GM23338 (cell line): ENCODE measurements around the gene FOCAD. TPM values are rescaled to one million over a fixed set of nuclear protein-coding genes. Genes with fewer than 3 reads are reported as not detected.

Source experiments
- ATAC-seq: fragments of 200-7000 bp; cut with Tn5 transposase; 3 replicates; pipeline ENCODE4 v1.9.1; 2020
- DNase-seq: peaks from one replicate; pipeline ENCODE4 v3.0.0-alpha.2; 2015; ENCODE audit warnings: low spot score
- H2AFZ ChIP-seq: fragments of 200-600 bp; sonication (generic); 2 replicates; pipeline ENCODE4 v1.8.0; 2016; ENCODE audit warnings: antibody characterized with exemption, mild to moderate bottlenecking, moderate library complexity
- H3F3A ChIP-seq: fragments of 200-600 bp; sonication (generic); replicated peaks from 2 replicates; pipeline ENCODE4 v1.8.0; 2017; ENCODE audit warnings: antibody characterized with exemption, mixed run types, low read depth
- H3K27ac ChIP-seq: fragments of 200-600 bp; sonication (generic); 2 replicates; pipeline ENCODE4 v1.6.1; 2016; ENCODE audit warnings: low read depth
- H3K27me3 ChIP-seq: fragments of 200-600 bp; sonication (generic); 2 replicates; pipeline ENCODE4 v1.8.0; 2016; ENCODE audit warnings: mild to moderate bottlenecking, mixed run types, moderate library complexity; ENCODE audit not compliant: insufficient read depth
- H3K36me3 ChIP-seq: fragments of 200-600 bp; sonication (generic); 2 replicates; pipeline ENCODE4 v1.8.0; 2016; ENCODE audit warnings: mild to moderate bottlenecking; ENCODE audit not compliant: insufficient read depth
- H3K4me1 ChIP-seq: fragments of 200-600 bp; sonication (generic); 2 replicates; pipeline ENCODE4 v1.8.0; 2016; ENCODE audit warnings: mild to moderate bottlenecking, moderate library complexity; ENCODE audit not compliant: insufficient read depth
- H3K4me2 ChIP-seq: fragments of 200-600 bp; sonication (generic); 2 replicates; pipeline ENCODE4 v1.7.1; 2017; ENCODE audit warnings: mixed run types
- H3K4me3 ChIP-seq: fragments of 200-600 bp; sonication (generic); 2 replicates; pipeline ENCODE4 v1.6.1; 2016; ENCODE audit warnings: mixed run types
- H3K79me2 ChIP-seq: fragments of 200-600 bp; sonication (generic); replicated peaks from 2 replicates; pipeline ENCODE4 v1.8.0; 2017; ENCODE audit warnings: mild to moderate bottlenecking; ENCODE audit not compliant: insufficient read depth
- H3K9me2 ChIP-seq: fragments of 200-600 bp; sonication (generic); 2 replicates; pipeline ENCODE4 v1.8.0; 2017; ENCODE audit not compliant: insufficient read depth
- H4K20me1 ChIP-seq: fragments of 200-600 bp; sonication (generic); replicated peaks from 2 replicates; pipeline ENCODE4 v1.8.0; 2017; ENCODE audit warnings: mild to moderate bottlenecking; ENCODE audit not compliant: insufficient read depth
- H3K27ac Mint-ChIP-seq: 2 replicates; pipeline ENCODE4 v1.8.0; 2020; ENCODE audit warnings: inconsistent platforms, mild to moderate bottlenecking, moderate library complexity, mixed read lengths
- H3K27me3 Mint-ChIP-seq: 3 replicates; pipeline ENCODE4 v1.8.0; 2022; ENCODE audit warnings: low read depth, mild to moderate bottlenecking, moderate library complexity, mixed read lengths, inconsistent platforms; ENCODE audit not compliant: insufficient read depth, poor library complexity
- H3K36me3 Mint-ChIP-seq: 3 replicates; pipeline ENCODE4 v1.8.0; 2021; ENCODE audit warnings: low read depth, mild to moderate bottlenecking, inconsistent platforms, moderate library complexity, mixed read lengths
- H3K4me1 Mint-ChIP-seq: 3 replicates; pipeline ENCODE4 v1.8.0; 2020; ENCODE audit warnings: mild to moderate bottlenecking, inconsistent platforms, mixed read lengths
- H3K4me3 Mint-ChIP-seq: 3 replicates; pipeline ENCODE4 v1.8.0; 2021; ENCODE audit warnings: moderate library complexity, mild to moderate bottlenecking, inconsistent platforms, mixed read lengths
- H3K9me3 Mint-ChIP-seq: 3 replicates; pipeline ENCODE4 v1.8.0; 2020; ENCODE audit warnings: moderate library complexity, mild to moderate bottlenecking, inconsistent platforms, mixed read lengths
- CREB1 ChIP-seq: fragments of 250-450 bp; sonication (Bioruptor Pico); IDR thresholded peaks from 2 replicates; pipeline ENCODE4 v1.5.0; 2020; ENCODE audit warnings: low read depth, mild to moderate bottlenecking, moderate library complexity
- CTCF ChIP-seq, 2 experiments: fragments of 200-600 bp in 1 of 2; sonication (generic) in 1 of 2; conservative IDR thresholded peaks; 2 replicates each; pipeline versions ENCODE4 v1.5.1 to v1.6.1; 2016 to 2017; ENCODE audit warnings: antibody characterized with exemption in 2 of 2, low read depth in 2 of 2, mild to moderate bottlenecking in 2 of 2, moderate library complexity in 1 of 2
- STAT1 ChIP-seq: IDR thresholded peaks from one replicate; pipeline ENCODE4 v1.6.1; 2016; ENCODE audit warnings: antibody characterized with exemption; ENCODE audit not compliant: unreplicated experiment
- ZNF114 ChIP-seq: fragments of 250-450 bp; sonication (Bioruptor Pico); IDR thresholded peaks from 2 replicates; pipeline ENCODE4 v1.5.0; 2020; ENCODE audit warnings: mild to moderate bottlenecking, moderate library complexity
- ZNF331 ChIP-seq: fragments of 250-450 bp; sonication (Bioruptor Pico); IDR thresholded peaks from 2 replicates; pipeline ENCODE4 v1.5.0; 2020; ENCODE audit warnings: low read depth, mild to moderate bottlenecking, moderate library complexity
- ZNF462 ChIP-seq: fragments of 250-450 bp; sonication (Bioruptor Pico); IDR thresholded peaks from 2 replicates; pipeline ENCODE4 v1.5.0; 2020; ENCODE audit warnings: mild to moderate bottlenecking, moderate library complexity
- polyA plus RNA-seq: library from polyadenylated mRNA; unstranded; fragments of >200 nt; fragmentation: Nextera tagmentation; extraction: Ambion mirVana; gene quantifications from 2 replicates; pipeline ENCODE4 v1.2.1, GENCODE V29; 2016
- total RNA-seq: library from RNA; depleted of rRNA; stranded (reverse); fragments of >200 nt; shearing (Covaris generic); gene quantifications from 2 replicates; pipeline ENCODE4 v1.2.3, GENCODE V29; 2014

Gene FOCAD
- total and polyA plus RNA-seq, 2 experiments from 2014 or later = 13.7 to 66.5 TPM

- DNase-seq (no peak), ATAC-seq (no peak)
- Mint-ChIP-seq H3K9me3 (no peaks in the 10 kb centered on the region), H3K27ac (no peak overlapping the region), H3K4me3 (no peak overlapping the region), H3K27me3 (no peaks in the 10 kb centered on the region), H3K36me3 (peaks cover 4% of the 10 kb centered on the region; the same call in 2 of the 3 replicates), H3K4me1 (no peaks in the 10 kb centered on the region; the same call in none of the 3 replicates)
- H3K4me2 ChIP-seq = no peak overlapping the region
- no peaks in the 10 kb centered on the region for H3K4me1 ChIP-seq
- no peak overlapping the region for H3K4me3 ChIP-seq
- TF ChIP-seq ZNF114 (CRISPR knock-in tag) (no peak), ZNF462 (CRISPR knock-in tag) (no peak)
- H2AFZ ChIP-seq = no peak overlapping the region
- no peak overlapping the region for H3K27ac ChIP-seq
- no peaks in the 10 kb centered on the region for H3K36me3 ChIP-seq
- no peaks in the 10 kb centered on the region for H3K9me2 ChIP-seq
- no peaks in the 10 kb centered on the region for H3F3A ChIP-seq
- H3K27me3 ChIP-seq = no peaks in the 10 kb centered on the region
- no peaks in the 10 kb centered on the region for H4K20me1 ChIP-seq
- no peaks in the 10 kb centered on the region for H3K79me2 ChIP-seq
These were observed 41.6 kb downstream of the FOCAD start for GRCh38 chr9:20725675-20726074.

- no peaks in the 10 kb centered on the region for H3K9me2 ChIP-seq
- Mint-ChIP-seq H3K27ac (no peak overlapping the region), H3K9me3 (no peaks in the 10 kb centered on the region), H3K27me3 (no peaks in the 10 kb centered on the region), H3K4me1 (no peaks in the 10 kb centered on the region; the same call in none of the 3 replicates), H3K36me3 (peaks cover 2% of the 10 kb centered on the region; the same call in 2 of the 3 replicates), H3K4me3 (no peak overlapping the region)
- no peaks in the 10 kb centered on the region for H4K20me1 ChIP-seq
- H3K27ac ChIP-seq = no peak overlapping the region
- ATAC-seq (no peak), DNase-seq (peak; percentile 25)
- H2AFZ ChIP-seq = no peak overlapping the region
- H3K79me2 ChIP-seq = no peaks in the 10 kb centered on the region
- H3F3A ChIP-seq = no peaks in the 10 kb centered on the region
- no peak overlapping the region for H3K4me2 ChIP-seq
- H3K27me3 ChIP-seq = no peaks in the 10 kb centered on the region
- no peaks in the 10 kb centered on the region for H3K4me1 ChIP-seq
- H3K4me3 ChIP-seq = no peak overlapping the region
- H3K36me3 ChIP-seq = no peaks in the 10 kb centered on the region
- TF ChIP-seq CTCF (conservative IDR thresholded peaks at IDR 0.05; ENCODE audit: low read depth in 2 of 2) (no peak), STAT1 (no peak), ZNF331 (CRISPR knock-in tag) (no peak), CREB1 (CRISPR knock-in tag) (no peak)
These were observed 42.1 kb downstream of the FOCAD start for GRCh38 chr9:20726144-20726543.
